PC-3 (cell line): ENCODE data around the gene PCNX3. TPM values are rescaled to one million over a fixed set of nuclear protein-coding genes. Genes with fewer than 3 reads are reported as not detected.
"Not testable (repeated sequence)": the region's sequence is repeated elsewhere in the genome, so short reads cannot be mapped to it uniquely, and the experiment has no call there.

ENCODE experiments used
- ATAC-seq: fragments of 200-7000 bp; cut with Tn5 transposase; 2 replicates; pipeline ENCODE4 v1.9.1; 2020; ENCODE audit warnings: mild to moderate bottlenecking, moderate library complexity
- BruUV-seq: library from RNA; stranded (reverse); fragments of 400-500 nt; replicated peaks from 2 replicates; lab custom pipeline; 2021; lab: Mats Ljungman, UMichigan
- CTCF ChIA-PET: fragments of 300-600 bp; sonication (Branson Sonifier 250); formaldehyde crosslinking; loops from one replicate; lab custom pipeline; 2022; ENCODE audit warnings: antibody characterized with exemption; lab: Charles Lee
- POLR2A ChIA-PET: fragments of 300-600 bp; sonication (Branson Sonifier 250); formaldehyde crosslinking; loops from one replicate; lab custom pipeline; 2022; ENCODE audit warnings: antibody characterized with exemption; ENCODE audit not compliant: unreplicated experiment; lab: Charles Lee
- DNase-seq: peaks from one replicate; pipeline ENCODE4 v3.0.0-alpha.2; 2015
- H2AFZ ChIP-seq: fragments of 300-600 bp; sonication (generic); 2 replicates; pipeline ENCODE4 v1.6.0; 2016; ENCODE audit warnings: antibody characterized with exemption, low read length
- H3F3A ChIP-seq: fragments of 300-600 bp; sonication (generic); one replicate; pipeline ENCODE4 v1.6.0; 2017; ENCODE audit warnings: antibody characterized with exemption, low read length, control low read depth, mild to moderate bottlenecking; ENCODE audit not compliant: unreplicated experiment
- H3K27ac ChIP-seq: fragments of 300-600 bp; sonication (generic); 2 replicates; pipeline ENCODE4 v1.5.1; 2016; ENCODE audit warnings: mild to moderate bottlenecking, low read length
- H3K27me3 ChIP-seq: fragments of 300-600 bp; sonication (generic); 2 replicates; pipeline ENCODE4 v1.6.1; 2016; ENCODE audit warnings: low read length, mixed read lengths
- H3K36me3 ChIP-seq: fragments of 300-600 bp; sonication (generic); 2 replicates; pipeline ENCODE4 v1.6.1; 2016; ENCODE audit warnings: low read depth, mixed run types, low read length, mixed read lengths
- H3K4me1 ChIP-seq: fragments of 300-600 bp; sonication (generic); 2 replicates; pipeline ENCODE4 v1.5.1; 2016; ENCODE audit warnings: low read length; ENCODE audit not compliant: insufficient read depth
- H3K4me2 ChIP-seq: fragments of 300-600 bp; sonication (generic); 2 replicates; pipeline ENCODE4 v1.6.0; 2016; ENCODE audit warnings: low read length
- H3K4me3 ChIP-seq: fragments of 300-600 bp; sonication (generic); 2 replicates; pipeline ENCODE4 v1.5.1; 2016; ENCODE audit warnings: mild to moderate bottlenecking, low read length, mixed read lengths
- H3K79me2 ChIP-seq: fragments of 300-600 bp; sonication (generic); 2 replicates; pipeline ENCODE4 v1.6.1; 2017; ENCODE audit warnings: low read length, mixed read lengths
- H3K9ac ChIP-seq: fragments of 300-600 bp; sonication (generic); 2 replicates; pipeline ENCODE4 v1.6.0; 2016; ENCODE audit warnings: mild to moderate bottlenecking, low read length
- H3K9me2 ChIP-seq: fragments of 300-600 bp; sonication (generic); replicated peaks from 2 replicates; pipeline ENCODE4 v1.6.1; 2016; ENCODE audit warnings: mixed run types, low read length, mixed read lengths
- H3K9me3 ChIP-seq: fragments of 300-600 bp; sonication (generic); 2 replicates; pipeline ENCODE4 v1.6.1; 2016; ENCODE audit warnings: low read length, mixed read lengths
- H4K20me1 ChIP-seq: fragments of 300-600 bp; sonication (generic); 2 replicates; pipeline ENCODE4 v1.6.1; 2016; ENCODE audit warnings: low read length, mixed read lengths
- EZH2 ChIP-seq: fragments of 300-600 bp; sonication (generic); IDR thresholded peaks from one replicate; pipeline ENCODE4 v1.6.1; 2017; ENCODE audit warnings: antibody characterized with exemption, mild to moderate bottlenecking, low read length; ENCODE audit not compliant: unreplicated experiment
- EZH2phosphoT487 ChIP-seq: fragments of 300-600 bp; sonication (generic); IDR thresholded peaks from 2 replicates; pipeline ENCODE4 v1.6.1; 2018; ENCODE audit warnings: mild to moderate bottlenecking, antibody characterized with exemption, low read length, borderline replicate concordance
- intact Hi-C: fragments of 100-400 bp; cut with micrococcal nuclease; formaldehyde crosslinking; loops from 2 replicates; pipeline ENCODE4 v1.9.0; 2023
- total RNA-seq: library from RNA; depleted of rRNA; stranded (reverse); fragments of >200 nt; gene quantifications from 2 replicates; pipeline ENCODE4 v1.2.3, GENCODE V29; 2014
- TF ChIP-seq, protein P1 (sequence below): fragments of 300-600 bp; sonication (generic); conservative IDR thresholded peaks from 2 replicates; pipeline ENCODE4 v1.5.1; 2017; ENCODE audit warnings: antibody characterized with exemption, low read depth, mild to moderate bottlenecking, low read length

The PCNX3 gene
- total RNA-seq, 1 experiment from 2014 or later: 53.6 TPM

DNA sequence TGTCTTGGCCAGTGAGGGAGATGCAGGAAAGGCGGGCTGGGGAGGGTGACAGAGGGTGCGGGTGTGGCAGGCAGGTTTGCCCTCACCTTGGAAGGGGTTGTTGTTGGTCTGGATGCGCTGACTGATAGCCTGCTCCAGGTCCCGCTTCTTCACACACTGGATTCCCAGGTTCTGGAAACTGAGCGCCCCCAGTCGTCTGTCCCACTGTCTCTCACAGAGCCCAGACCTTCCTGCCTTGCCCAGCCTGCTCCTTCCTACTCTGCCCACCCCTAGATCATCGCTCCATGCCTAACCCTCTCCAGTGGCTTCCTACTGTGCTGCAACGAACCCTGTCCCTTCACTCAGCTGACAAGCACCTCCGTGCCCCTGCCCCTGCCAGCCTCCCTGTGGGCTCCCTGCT is 44.5 kb downstream of the PCNX3 start:
- H3K4me3 ChIP-seq: no peak overlapping the region
- H3K27me3 ChIP-seq: no peaks in the 10 kb centered on the region
- H3K27ac ChIP-seq: no peak overlapping the region
- H3K4me1 ChIP-seq: peaks cover 18% of the 10 kb centered on the region
- no peak overlapping the region for H3K9ac ChIP-seq
- H2AFZ ChIP-seq: no peak overlapping the region
- ATAC-seq (no peak), DNase-seq (no peak)
- H3K79me2 ChIP-seq: peaks cover 32% of the 10 kb centered on the region
- no TSS peak for BruUV-seq
- intact Hi-C loops: no loop called here
- H3F3A ChIP-seq: no peaks in the 10 kb centered on the region
- CTCF ChIA-PET: no interaction called here
- H3K9me3 ChIP-seq: no peaks in the 10 kb centered on the region
- H3K4me2 ChIP-seq: no peak overlapping the region
- peaks cover 46% of the 10 kb centered on the region for H3K36me3 ChIP-seq
- TF ChIP-seq, protein P1, sequence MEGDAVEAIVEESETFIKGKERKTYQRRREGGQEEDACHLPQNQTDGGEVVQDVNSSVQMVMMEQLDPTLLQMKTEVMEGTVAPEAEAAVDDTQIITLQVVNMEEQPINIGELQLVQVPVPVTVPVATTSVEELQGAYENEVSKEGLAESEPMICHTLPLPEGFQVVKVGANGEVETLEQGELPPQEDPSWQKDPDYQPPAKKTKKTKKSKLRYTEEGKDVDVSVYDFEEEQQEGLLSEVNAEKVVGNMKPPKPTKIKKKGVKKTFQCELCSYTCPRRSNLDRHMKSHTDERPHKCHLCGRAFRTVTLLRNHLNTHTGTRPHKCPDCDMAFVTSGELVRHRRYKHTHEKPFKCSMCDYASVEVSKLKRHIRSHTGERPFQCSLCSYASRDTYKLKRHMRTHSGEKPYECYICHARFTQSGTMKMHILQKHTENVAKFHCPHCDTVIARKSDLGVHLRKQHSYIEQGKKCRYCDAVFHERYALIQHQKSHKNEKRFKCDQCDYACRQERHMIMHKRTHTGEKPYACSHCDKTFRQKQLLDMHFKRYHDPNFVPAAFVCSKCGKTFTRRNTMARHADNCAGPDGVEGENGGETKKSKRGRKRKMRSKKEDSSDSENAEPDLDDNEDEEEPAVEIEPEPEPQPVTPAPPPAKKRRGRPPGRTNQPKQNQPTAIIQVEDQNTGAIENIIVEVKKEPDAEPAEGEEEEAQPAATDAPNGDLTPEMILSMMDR: no peak
- TF ChIP-seq EZH2phosphoT487 (no peak), EZH2 (no peak)
- no peaks in the 10 kb centered on the region for H3K9me2 ChIP-seq
- POLR2A ChIA-PET: no interaction called here
- peaks cover 11% of the 10 kb centered on the region; the same call in 1 of the 2 replicates for H4K20me1 ChIP-seq

GRCh38 chr11:65660908-65661307 is 45.3 kb downstream of the PCNX3 start:
- peaks cover 41% of the 10 kb centered on the region for H3K36me3 ChIP-seq
- H3K4me2 ChIP-seq: peak overlapping the region; percentile 99
- H3K27ac ChIP-seq, BruUV-seq, POLR2A ChIA-PET, H3K27me3 ChIP-seq, DNase-seq, H3K9ac ChIP-seq, ATAC-seq, CTCF ChIA-PET, H3K9me3 ChIP-seq, intact Hi-C loops, H3K9me2 ChIP-seq, H3F3A ChIP-seq, H2AFZ ChIP-seq: not testable (repeated sequence)
- peak overlapping the region; percentile 91; the same call in 1 of the 2 replicates for H3K4me3 ChIP-seq
- peaks cover 18% of the 10 kb centered on the region for H3K4me1 ChIP-seq
- H3K79me2 ChIP-seq: peaks cover 32% of the 10 kb centered on the region
- H4K20me1 ChIP-seq: peaks cover 11% of the 10 kb centered on the region; the same call in 1 of the 2 replicates

DNA sequence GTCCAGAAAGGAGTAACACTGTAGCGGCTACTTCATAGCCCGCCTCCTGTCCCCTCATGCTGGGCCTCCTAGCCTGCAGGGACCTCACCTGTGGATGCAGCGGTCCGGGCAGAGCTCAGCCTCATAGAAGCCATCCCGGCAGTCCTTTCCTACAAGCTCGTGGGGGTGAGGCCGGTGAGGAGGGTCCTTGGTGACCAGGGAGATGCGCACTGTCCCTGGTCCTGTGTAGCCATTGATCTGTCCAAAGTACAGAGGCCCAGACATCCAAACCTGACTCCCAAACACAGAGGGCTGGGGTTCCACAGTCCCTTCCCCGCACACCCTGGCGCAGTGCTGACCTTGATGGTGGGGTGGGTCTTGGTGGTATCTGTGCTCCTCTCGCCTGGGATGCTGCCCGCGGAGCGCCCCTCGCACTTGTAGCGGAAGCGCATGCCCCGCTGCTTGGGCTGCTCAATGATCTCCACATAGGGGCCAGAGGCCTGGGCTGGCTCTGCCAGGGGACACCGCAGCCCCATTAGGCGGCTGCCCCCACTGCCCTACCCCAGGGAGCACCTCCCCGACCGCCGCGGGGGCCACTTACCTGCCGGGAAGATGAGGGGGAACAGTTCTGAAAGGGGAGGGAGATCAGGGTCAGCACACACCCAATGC is 46.1 kb downstream of the PCNX3 start:
- no peak for ATAC-seq
- Histone ChIP-seq H3F3A (no peaks in the 10 kb centered on the region), H3K4me1 (peaks cover 18% of the 10 kb centered on the region), H3K9ac (peak overlapping the region; percentile 78), H3K27ac (peak overlapping the region; percentile 68), H4K20me1 (peaks cover 11% of the 10 kb centered on the region; the same call in 1 of the 2 replicates), H3K9me2 (no peaks in the 10 kb centered on the region), H3K79me2 (peaks cover 32% of the 10 kb centered on the region), H2AFZ (no peak overlapping the region), H3K27me3 (no peaks in the 10 kb centered on the region), H3K36me3 (peaks cover 36% of the 10 kb centered on the region), H3K4me3 (peak overlapping the region; percentile 91), H3K4me2 (peak overlapping the region; percentile 99), H3K9me3 (no peaks in the 10 kb centered on the region)
- CTCF ChIA-PET: interaction anchor here (0.6 kb wide), 1 partner anchor 125 kb away, joined by 3 read pairs; no protein-coding TSS in a partner anchor
- DNase-seq: no peak
- no TSS peak for BruUV-seq
- TF ChIP-seq EZH2 (no peak), EZH2phosphoT487 (no peak)
- TF ChIP-seq, protein P1: no peak
- intact Hi-C loops: no loop called here
- POLR2A ChIA-PET: interaction anchor here (0.5 kb wide), 1 partner anchor 617 kb away, joined by 3 read pairs; no protein-coding TSS in a partner anchor
